Muscle of leg (tissue), 16 donors: ENCODE data around the gene NDNF. TPM values are rescaled to one million over a fixed set of nuclear protein-coding genes. Genes with fewer than 3 reads are reported as not detected.
A peak's percentile ranks its signal among the peaks of the same experiment; 100 is the strongest.

Source experiments
- DNase-seq: peaks from one replicate; pipeline ENCODE4 v3.0.0; 2013
- H3K27ac ChIP-seq: one replicate; pipeline ENCODE4 v1.5.1; 2013; ENCODE audit warnings: mild to moderate bottlenecking, low read length, control low read depth
- H3K27me3 ChIP-seq: one replicate; pipeline ENCODE4 v1.6.1; 2013; ENCODE audit warnings: low read length; ENCODE audit not compliant: control insufficient read depth, insufficient read depth
- H3K36me3 ChIP-seq: one replicate; pipeline ENCODE4 v1.6.1; 2013; ENCODE audit warnings: low read length; ENCODE audit not compliant: control insufficient read depth, insufficient read depth
- H3K4me1 ChIP-seq: one replicate; pipeline ENCODE4 v1.6.1; 2013; ENCODE audit warnings: low read length; ENCODE audit not compliant: control insufficient read depth, insufficient read depth
- H3K4me3 ChIP-seq: one replicate; pipeline ENCODE4 v1.5.1; 2013; ENCODE audit warnings: low read length, control low read depth
- H3K9me3 ChIP-seq: replicated peaks from 2 replicates; pipeline ENCODE4 v1.6.1; 2013; ENCODE audit warnings: low read depth, low read length; ENCODE audit not compliant: control insufficient read depth
- WGBS: methylation state at CpG from one replicate; pipeline ENCODE4 v1.1.5; 2013; ENCODE audit warnings: missing lambda C conversion rate; ENCODE audit not compliant: insufficient coverage; 5-methylcytosine and 5-hydroxymethylcytosine counted together
- long read RNA-seq, 11 donors: transcript quantifications; one replicate each; lab custom pipeline, GENCODE V29; 2026
- polyA plus RNA-seq, 8 donors: library from polyadenylated mRNA; unstranded; fragments of 120-200 nt; gene quantifications; one replicate each; pipeline versions ENCODE4 v1.2.1 to v1.2.3, GENCODE V29; 2013; ENCODE audit warnings: inconsistent platforms in 1 of 8, low replicate concordance in 1 of 8; ENCODE audit not compliant: insufficient read length in 8 of 8, insufficient read depth in 1 of 8
- total RNA-seq: library from RNA; stranded (reverse); fragments of 120-200 nt; gene quantifications from one replicate; pipeline ENCODE4 v1.2.4, GENCODE V29; 2013

Gene NDNF
- total RNA-seq: 12.0 TPM
- polyA plus RNA-seq: 10 to 100 TPM in 4 of 8 donors, 1 to 10 TPM in 3, under 1 TPM in 1; 0.82 to 20.4 (median 8.6) TPM
- long read RNA-seq, donor 1, partial matches to known transcripts: 0 of 3 reads
- long read RNA-seq, donor 1, other reads (novel, unspliced or antisense): 0 of 3 reads
- long read RNA-seq, donor 2: 0 reads
- long read RNA-seq, donor 3: 0 reads
- long read RNA-seq, donor 4, partial matches to known transcripts: 0 of 1 reads
- long read RNA-seq, donor 4, other reads (novel, unspliced or antisense): 0 of 1 reads
- long read RNA-seq, donor 5, transcript NDNF-201 (4 exons, 2,885 nt): major isoform, 8 of 8 reads
- long read RNA-seq, donor 5, partial matches to known transcripts: 0 of 8 reads
- long read RNA-seq, donor 5, other reads (novel, unspliced or antisense): 0 of 8 reads
- long read RNA-seq, donor 6, partial matches to known transcripts: 0 of 3 reads
- long read RNA-seq, donor 6, other reads (novel, unspliced or antisense): 0 of 3 reads
- long read RNA-seq, donor 7, partial matches to known transcripts: 0 of 3 reads
- long read RNA-seq, donor 7, other reads (novel, unspliced or antisense): 0 of 3 reads
- long read RNA-seq, donor 8, transcript NDNF-201 (4 exons, 2,885 nt): major isoform, 8 of 8 reads
- long read RNA-seq, donor 8, partial matches to known transcripts: 0 of 8 reads
- long read RNA-seq, donor 8, other reads (novel, unspliced or antisense): 0 of 8 reads
- long read RNA-seq, donor 9, partial matches to known transcripts: 0 of 2 reads
- long read RNA-seq, donor 9, other reads (novel, unspliced or antisense): 0 of 2 reads
- long read RNA-seq, donor 10: 0 reads
- long read RNA-seq, donor 11, partial matches to known transcripts: 0 of 1 reads
- long read RNA-seq, donor 11, other reads (novel, unspliced or antisense): 0 of 1 reads

- Histone ChIP-seq H3K4me1 (peaks cover 20% of the 10 kb centered on the region), H3K4me3 (peak within 1 kb of the TSS; percentile 59), H3K27me3 (peaks cover 41% of the 10 kb centered on the region), H3K9me3 (no peaks in the 10 kb centered on the region), H3K36me3 (no peaks in the 10 kb centered on the region), H3K27ac (peak within 1 kb of the TSS; percentile 31)
- DNase-seq: peak; percentile 86
- WGBS: under 1% methylated on average over 54 of the region's 76 CpGs
Measured at GRCh38 chr4:121072224-121073003, at the start of gene NDNF. Gene NDNF, minus strand, starts transcription at chr4:121072535. Its CDS starts 26,698 bp downstream, at chr4:121045837.

GRCh38 chr4:121119715-121120114, 47.4 kb upstream of the NDNF start:
- no peak overlapping the region for H3K27ac ChIP-seq
- no peak for DNase-seq
- no peaks in the 10 kb centered on the region for H3K36me3 ChIP-seq
- H3K4me3 ChIP-seq: no peak overlapping the region
- no peaks in the 10 kb centered on the region for H3K27me3 ChIP-seq
- no peaks in the 10 kb centered on the region for H3K4me1 ChIP-seq
- H3K9me3 ChIP-seq: no peaks in the 10 kb centered on the region
- no CpG with 5 or more reads among the region's 1 CpG for WGBS

GRCh38 chr4:121118344-121118743, 46.0 kb upstream of the NDNF start:
- no peaks in the 10 kb centered on the region for H3K4me1 ChIP-seq
- DNase-seq: no peak
- no peak overlapping the region for H3K4me3 ChIP-seq
- H3K36me3 ChIP-seq: no peaks in the 10 kb centered on the region
- no peaks in the 10 kb centered on the region for H3K9me3 ChIP-seq
- no peak overlapping the region for H3K27ac ChIP-seq
- no peaks in the 10 kb centered on the region for H3K27me3 ChIP-seq
- WGBS: 67% methylated on average over 1 of the region's 2 CpGs

GRCh38 chr4:121114756-121115155, 42.4 kb upstream of the NDNF start:
- H3K27ac ChIP-seq: no peak overlapping the region
- no peaks in the 10 kb centered on the region for H3K9me3 ChIP-seq
- H3K4me1 ChIP-seq: no peaks in the 10 kb centered on the region
- no peak overlapping the region for H3K4me3 ChIP-seq
- no peak for DNase-seq
- no CpG with 5 or more reads among the region's 1 CpG for WGBS
- no peaks in the 10 kb centered on the region for H3K36me3 ChIP-seq
- no peaks in the 10 kb centered on the region for H3K27me3 ChIP-seq

GRCh38 chr4:121112530-121112929, 40.2 kb upstream of the NDNF start:
- Histone ChIP-seq H3K27ac (no peak overlapping the region), H3K4me3 (no peak overlapping the region), H3K4me1 (no peaks in the 10 kb centered on the region), H3K9me3 (no peaks in the 10 kb centered on the region), H3K27me3 (no peaks in the 10 kb centered on the region), H3K36me3 (no peaks in the 10 kb centered on the region)
- no peak for DNase-seq

GRCh38 chr4:121108557-121108956, 36.2 kb upstream of the NDNF start:
- WGBS: no CpG with 5 or more reads among the region's 2 CpGs
- Histone ChIP-seq H3K4me3 (no peak overlapping the region), H3K27me3 (no peaks in the 10 kb centered on the region), H3K4me1 (no peaks in the 10 kb centered on the region), H3K27ac (no peak overlapping the region), H3K9me3 (no peaks in the 10 kb centered on the region), H3K36me3 (no peaks in the 10 kb centered on the region)
- no peak for DNase-seq

- H3K36me3 ChIP-seq: no peaks in the 10 kb centered on the region
Measured at GRCh38 chr4:121107507-121107906, 35.2 kb upstream of the NDNF start.

GRCh38 chr4:121100093-121100775, 27.9 kb upstream of the NDNF start:
- H3K27ac ChIP-seq: no peak overlapping the region
- H3K4me3 ChIP-seq: no peak overlapping the region
- no CpG with 5 or more reads among the region's 2 CpGs for WGBS
- H3K36me3 ChIP-seq: no peaks in the 10 kb centered on the region
- H3K9me3 ChIP-seq: no peaks in the 10 kb centered on the region
- H3K27me3 ChIP-seq: no peaks in the 10 kb centered on the region
- H3K4me1 ChIP-seq: no peaks in the 10 kb centered on the region
- DNase-seq: no peak

More at GRCh38 chr4:121107507-121107906, 35.2 kb upstream of the NDNF start:
- Histone ChIP-seq H3K9me3 (no peaks in the 10 kb centered on the region), H3K4me3 (no peak overlapping the region), H3K27me3 (no peaks in the 10 kb centered on the region), H3K4me1 (no peaks in the 10 kb centered on the region), H3K27ac (no peak overlapping the region)
- WGBS: 94% methylated on average over 4 of the region's 4 CpGs
- DNase-seq: no peak

- H3K27me3 ChIP-seq: no peaks in the 10 kb centered on the region
- H3K4me1 ChIP-seq: no peaks in the 10 kb centered on the region
- no peaks in the 10 kb centered on the region for H3K36me3 ChIP-seq
- H3K27ac ChIP-seq: no peak overlapping the region
- DNase-seq: no peak
- H3K9me3 ChIP-seq: no peaks in the 10 kb centered on the region
- WGBS: no CpG with 5 or more reads among the region's 2 CpGs
- no peak overlapping the region for H3K4me3 ChIP-seq
Measured at GRCh38 chr4:121098266-121098665, 25.9 kb upstream of the NDNF start.
